GM18498 (cell line): ENCODE results near the gene SKOR2.

Source experiments
- ATAC-seq: cut with Tn5 transposase; IDR thresholded peaks from one replicate; pipeline ENCODE4 v1.9.1; 2021; ENCODE audit warnings: mild to moderate bottlenecking, moderate library complexity; ENCODE audit not compliant: unreplicated experiment

Gene SKOR2

GRCh38 chr18:47260120-47260923 lies 8.9 kb upstream of the SKOR2 start:
- no peak for ATAC-seq

- no peak for ATAC-seq
Measured at GRCh38 chr18:47254341-47254939, 3.0 kb upstream of the SKOR2 start.

- ATAC-seq, result no peak
Measured at GRCh38 chr18:47253101-47253654, 1.7 kb upstream of the SKOR2 start.

- ATAC-seq, result no peak
Measured at GRCh38 chr18:47250391-47251046, 941 bp downstream of the SKOR2 start.

GRCh38 chr18:47249314-47249981 lies 2.0 kb downstream of the SKOR2 start:
- ATAC-seq, result no peak

GRCh38 chr18:47248604-47249313 lies 2.7 kb downstream of the SKOR2 start:
- ATAC-seq, result no peak

- no peak for ATAC-seq
Measured at GRCh38 chr18:47248115-47248603, 3.3 kb downstream of the SKOR2 start.

GRCh38 chr18:47247416-47248114 lies 3.9 kb downstream of the SKOR2 start:
- ATAC-seq, result no peak

- ATAC-seq, result no peak
Measured at GRCh38 chr18:47247036-47247415, 4.4 kb downstream of the SKOR2 start.

GRCh38 chr18:47246027-47246971 lies 5.2 kb downstream of the SKOR2 start:
- ATAC-seq, result no peak

- ATAC-seq, result no peak
Measured at GRCh38 chr18:47244086-47244485, 7.4 kb downstream of the SKOR2 start.

GRCh38 chr18:47235096-47235495 lies 16.4 kb downstream of the SKOR2 start:
- ATAC-seq, result no peak

- no peak for ATAC-seq
Measured at GRCh38 chr18:47226660-47227059, 24.8 kb downstream of the SKOR2 start.

GRCh38 chr18:47215554-47216138 lies 35.8 kb downstream of the SKOR2 start:
- no peak for ATAC-seq

GRCh38 chr18:47209171-47209570 lies 42.3 kb downstream of the SKOR2 start:
- no peak for ATAC-seq

GRCh38 chr18:47206945-47207637 lies 44.4 kb downstream of the SKOR2 start:
- ATAC-seq, result no peak

- ATAC-seq, result no peak
Measured at GRCh38 chr18:47204908-47205522, 46.4 kb downstream of the SKOR2 start.
